Measurements from ENCODE around the gene FGFR3.
A peak's percentile ranks its signal among the peaks of the same experiment; 100 is the strongest.

FGFR3 gene

DNA sequence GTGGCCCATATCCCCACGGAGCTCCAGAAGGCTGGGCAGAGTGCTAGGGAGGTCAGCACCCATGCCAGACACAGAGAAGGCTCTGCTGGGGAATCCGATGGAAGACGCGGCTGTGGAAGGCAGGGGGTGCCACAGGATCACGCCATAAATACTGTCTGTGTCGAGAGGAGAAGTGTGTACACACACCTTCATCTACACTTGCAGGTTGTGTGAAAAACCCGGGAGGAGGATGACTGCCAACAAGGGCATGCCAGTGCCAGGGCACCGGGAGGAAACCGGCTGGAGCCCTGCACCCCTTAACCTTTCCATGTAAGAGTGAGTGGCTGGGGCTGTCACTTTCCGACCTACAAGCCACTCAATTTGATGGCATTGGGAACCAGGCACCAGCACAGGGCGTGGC lies 31.7 kb downstream of the FGFR3 start:
- no peak overlapping the region for H3K9ac ChIP-seq (ENCODE audit: low read length)

DNA sequence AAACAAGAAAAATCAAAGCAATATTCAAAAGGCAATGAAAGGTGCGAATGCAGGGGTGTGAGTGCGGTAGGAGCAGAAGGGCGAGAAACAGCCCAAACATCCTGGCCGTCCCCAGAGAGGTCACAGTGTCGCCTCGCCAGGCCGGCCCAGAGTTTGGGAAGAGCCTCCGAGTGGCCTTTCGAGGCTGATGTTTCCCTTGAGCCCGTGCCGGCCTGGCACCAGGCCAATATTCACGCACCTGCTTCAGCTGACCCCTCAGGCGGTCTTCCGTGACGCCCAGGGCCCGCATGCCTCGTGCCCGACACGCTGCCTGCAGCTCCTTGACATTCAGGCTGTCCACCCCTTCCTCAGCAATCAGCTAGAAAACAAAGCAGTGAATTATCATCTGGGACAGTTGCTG lies 32.2 kb downstream of the FGFR3 start:
- H3K27me3 ChIP-seq (ENCODE audit: insufficient read depth, low read length): no peaks in the 10 kb centered on the region
- TF ChIP-seq, protein P1, sequence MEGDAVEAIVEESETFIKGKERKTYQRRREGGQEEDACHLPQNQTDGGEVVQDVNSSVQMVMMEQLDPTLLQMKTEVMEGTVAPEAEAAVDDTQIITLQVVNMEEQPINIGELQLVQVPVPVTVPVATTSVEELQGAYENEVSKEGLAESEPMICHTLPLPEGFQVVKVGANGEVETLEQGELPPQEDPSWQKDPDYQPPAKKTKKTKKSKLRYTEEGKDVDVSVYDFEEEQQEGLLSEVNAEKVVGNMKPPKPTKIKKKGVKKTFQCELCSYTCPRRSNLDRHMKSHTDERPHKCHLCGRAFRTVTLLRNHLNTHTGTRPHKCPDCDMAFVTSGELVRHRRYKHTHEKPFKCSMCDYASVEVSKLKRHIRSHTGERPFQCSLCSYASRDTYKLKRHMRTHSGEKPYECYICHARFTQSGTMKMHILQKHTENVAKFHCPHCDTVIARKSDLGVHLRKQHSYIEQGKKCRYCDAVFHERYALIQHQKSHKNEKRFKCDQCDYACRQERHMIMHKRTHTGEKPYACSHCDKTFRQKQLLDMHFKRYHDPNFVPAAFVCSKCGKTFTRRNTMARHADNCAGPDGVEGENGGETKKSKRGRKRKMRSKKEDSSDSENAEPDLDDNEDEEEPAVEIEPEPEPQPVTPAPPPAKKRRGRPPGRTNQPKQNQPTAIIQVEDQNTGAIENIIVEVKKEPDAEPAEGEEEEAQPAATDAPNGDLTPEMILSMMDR (IDR thresholded peaks at IDR 0.05; ENCODE audit: low read length): no peak
- no peak for TF ChIP-seq EZH2 (IDR thresholded peaks at IDR 0.05; ENCODE audit: borderline replicate concordance, low read length)
- H3K79me2 ChIP-seq (ENCODE audit: insufficient read depth, low read length): no peaks in the 10 kb centered on the region
- no peaks in the 10 kb centered on the region for H4K20me1 ChIP-seq (ENCODE audit: insufficient read depth, low read length)
- no peaks in the 10 kb centered on the region for H3F3A ChIP-seq (ENCODE audit: insufficient read depth, low read length)
- H3K9ac ChIP-seq (ENCODE audit: low read length): no peak overlapping the region
- H3K27ac ChIP-seq (ENCODE audit: low read depth, low read length, poor library complexity, severe bottlenecking): peak overlapping the region; percentile 12
- no peak overlapping the region for H3K4me3 ChIP-seq (ENCODE audit: low read depth, low read length, poor library complexity, severe bottlenecking)
- no peak overlapping the region for H3K4me2 ChIP-seq (ENCODE audit: low read length)
- peaks cover 11% of the 10 kb centered on the region for H3K4me1 ChIP-seq (ENCODE audit: insufficient read depth, low read length, severe bottlenecking)
- H3K36me3 ChIP-seq (ENCODE audit: insufficient read depth, low read length): peaks cover 29% of the 10 kb centered on the region
- no peaks in the 10 kb centered on the region for H3K9me2 ChIP-seq (ENCODE audit: low read depth, low read length)
- H2AFZ ChIP-seq (ENCODE audit: low read length): no peak overlapping the region
- no peaks in the 10 kb centered on the region for H3K9me3 ChIP-seq (ENCODE audit: low read length)

More for the DNA sequence above, 31.7 kb downstream of the FGFR3 start:
- no peaks in the 10 kb centered on the region for H4K20me1 ChIP-seq (ENCODE audit: insufficient read depth, low read length)
- H3K27ac ChIP-seq (ENCODE audit: low read depth, low read length, poor library complexity, severe bottlenecking): no peak overlapping the region
- no peak overlapping the region for H2AFZ ChIP-seq (ENCODE audit: low read length)
- peaks cover 5% of the 10 kb centered on the region for H3K4me1 ChIP-seq (ENCODE audit: insufficient read depth, low read length, severe bottlenecking)
- no peak overlapping the region for H3K4me2 ChIP-seq (ENCODE audit: low read length)
- H3K4me3 ChIP-seq (ENCODE audit: low read depth, low read length, poor library complexity, severe bottlenecking): no peak overlapping the region
- no peaks in the 10 kb centered on the region for H3K9me3 ChIP-seq (ENCODE audit: low read length)
- TF ChIP-seq EZH2 (IDR thresholded peaks at IDR 0.05; ENCODE audit: borderline replicate concordance, low read length): no peak
- TF ChIP-seq, protein P1 (IDR thresholded peaks at IDR 0.05; ENCODE audit: low read length): no peak
- H3K79me2 ChIP-seq (ENCODE audit: insufficient read depth, low read length): no peaks in the 10 kb centered on the region
- no peaks in the 10 kb centered on the region for H3K27me3 ChIP-seq (ENCODE audit: insufficient read depth, low read length)
- H3K36me3 ChIP-seq (ENCODE audit: insufficient read depth, low read length): peaks cover 32% of the 10 kb centered on the region
- H3K9me2 ChIP-seq (ENCODE audit: low read depth, low read length): no peaks in the 10 kb centered on the region
- H3F3A ChIP-seq (ENCODE audit: insufficient read depth, low read length): no peaks in the 10 kb centered on the region

DNA sequence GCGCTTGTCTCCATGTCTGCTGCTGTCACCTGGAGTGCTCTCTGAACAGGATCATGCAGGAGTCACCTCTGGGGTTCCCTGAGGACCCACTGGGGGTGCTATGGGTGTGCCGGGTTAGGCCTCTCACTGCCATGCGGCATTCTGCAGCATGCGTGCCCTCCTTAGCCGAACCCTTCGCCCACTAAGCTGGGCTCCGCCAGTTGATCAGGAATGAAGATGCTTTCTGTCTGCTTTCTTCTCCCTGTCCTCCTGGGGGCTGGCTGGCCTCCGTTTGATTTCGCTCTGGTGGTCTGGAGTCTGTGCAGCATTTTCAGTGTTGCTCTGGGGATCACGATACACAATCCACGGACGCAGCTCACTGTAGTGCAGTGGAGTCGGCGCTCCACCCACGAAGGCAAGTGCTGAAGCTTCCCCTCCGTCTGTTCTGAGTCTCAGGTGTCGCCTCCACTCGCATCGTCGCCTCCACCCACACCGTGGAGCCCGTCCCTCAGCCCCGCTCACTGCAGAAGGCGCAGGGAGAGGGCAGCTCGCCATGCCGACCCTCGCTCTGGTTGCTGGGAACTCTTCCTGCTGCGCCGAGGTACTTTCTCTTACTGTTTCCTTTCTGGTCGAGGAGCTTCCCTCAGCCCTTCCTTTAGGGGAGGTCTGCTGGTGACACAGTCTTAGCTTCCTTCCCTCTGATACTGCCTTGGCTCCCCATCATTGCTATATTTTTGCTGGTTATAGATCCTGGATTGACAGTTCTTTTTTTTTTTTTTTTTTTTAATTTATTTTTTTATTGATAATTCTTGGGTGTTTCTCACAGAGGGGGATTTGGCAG lies 33.6 kb downstream of the FGFR3 start:
- peaks cover 29% of the 10 kb centered on the region for H3K36me3 ChIP-seq (ENCODE audit: insufficient read depth, low read length)
- no peak overlapping the region for H3K27ac ChIP-seq (ENCODE audit: low read depth, low read length, poor library complexity, severe bottlenecking)

More for the DNA sequence above, 33.6 kb downstream of the FGFR3 start:
- no peak overlapping the region for H3K9ac ChIP-seq (ENCODE audit: low read length)
- H2AFZ ChIP-seq (ENCODE audit: low read length): no peak overlapping the region
- H3K4me1 ChIP-seq (ENCODE audit: insufficient read depth, low read length, severe bottlenecking): peaks cover 25% of the 10 kb centered on the region
- no peak overlapping the region for H3K4me3 ChIP-seq (ENCODE audit: low read depth, low read length, poor library complexity, severe bottlenecking)
- H4K20me1 ChIP-seq (ENCODE audit: insufficient read depth, low read length): no peaks in the 10 kb centered on the region
- H3K4me2 ChIP-seq (ENCODE audit: low read length): no peak overlapping the region
- TF ChIP-seq, protein P1 (IDR thresholded peaks at IDR 0.05; ENCODE audit: low read length): no peak
- no peak for TF ChIP-seq EZH2 (IDR thresholded peaks at IDR 0.05; ENCODE audit: borderline replicate concordance, low read length)
- no peaks in the 10 kb centered on the region for H3K9me3 ChIP-seq (ENCODE audit: low read length)
- H3K79me2 ChIP-seq (ENCODE audit: insufficient read depth, low read length): no peaks in the 10 kb centered on the region
- no peaks in the 10 kb centered on the region for H3F3A ChIP-seq (ENCODE audit: insufficient read depth, low read length)
- H3K9me2 ChIP-seq (ENCODE audit: low read depth, low read length): no peaks in the 10 kb centered on the region
- no peaks in the 10 kb centered on the region for H3K27me3 ChIP-seq (ENCODE audit: insufficient read depth, low read length)
